ENCODE measurements around the gene MRPL38.

The MRPL38 gene

DNA sequence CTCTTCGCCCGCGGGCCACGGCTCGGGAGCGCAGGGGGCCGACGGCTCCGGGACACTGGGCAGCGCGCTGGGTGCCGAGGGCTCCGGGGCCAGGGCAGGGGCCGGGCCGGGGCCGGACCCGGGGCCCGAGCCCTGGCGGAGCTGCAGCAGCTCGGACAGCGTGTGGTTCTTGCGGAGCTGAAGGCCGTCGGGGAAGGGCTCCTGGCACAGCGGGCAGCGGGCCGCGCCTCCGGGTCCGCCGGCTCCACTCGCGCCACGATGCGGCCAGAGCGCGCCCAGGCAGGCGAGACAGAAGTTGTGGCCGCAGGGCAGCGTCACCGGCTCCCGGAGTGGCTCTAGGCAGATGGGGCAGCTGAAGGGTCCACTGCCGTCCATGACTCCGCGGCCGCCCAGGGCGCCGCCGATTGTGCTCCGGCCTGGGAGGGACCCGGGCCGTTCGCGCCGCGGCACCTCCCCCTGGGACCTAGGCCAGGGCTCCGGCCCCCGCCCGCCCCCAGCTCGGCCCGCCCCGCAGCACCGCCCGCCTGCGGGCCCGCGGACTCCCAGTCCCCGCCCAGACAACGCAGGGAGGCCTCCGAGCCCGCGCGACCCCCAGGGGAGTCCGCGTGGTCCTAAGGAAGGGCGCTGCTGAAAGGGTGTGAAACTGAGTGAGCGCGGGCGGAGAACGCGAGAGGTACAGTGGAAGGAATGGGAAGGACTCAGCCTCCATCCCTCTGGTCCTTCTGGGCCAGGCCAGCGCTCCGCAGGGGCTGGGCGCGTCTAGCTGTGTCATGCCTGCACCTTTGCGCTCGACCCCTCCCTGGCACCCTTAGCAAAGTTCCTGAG is 26.3 kb downstream of the MRPL38 start, which contains the start of gene TRIM47:
TRIM47 (minus strand) TSS at position 408 of the 825 bp plus-strand sequence; CDS start at position 375, 33 bp downstream.
- CTCF ChIA-PET, result interaction anchor here (0.6 to 13.2 kb wide), 12 partner anchors 11 to 124 kb away, joined by 3 to 214 read pairs (median 4); partner anchors contain the start of genes GALK1, MRPL38, TRIM65 and UNC13D

DNA sequence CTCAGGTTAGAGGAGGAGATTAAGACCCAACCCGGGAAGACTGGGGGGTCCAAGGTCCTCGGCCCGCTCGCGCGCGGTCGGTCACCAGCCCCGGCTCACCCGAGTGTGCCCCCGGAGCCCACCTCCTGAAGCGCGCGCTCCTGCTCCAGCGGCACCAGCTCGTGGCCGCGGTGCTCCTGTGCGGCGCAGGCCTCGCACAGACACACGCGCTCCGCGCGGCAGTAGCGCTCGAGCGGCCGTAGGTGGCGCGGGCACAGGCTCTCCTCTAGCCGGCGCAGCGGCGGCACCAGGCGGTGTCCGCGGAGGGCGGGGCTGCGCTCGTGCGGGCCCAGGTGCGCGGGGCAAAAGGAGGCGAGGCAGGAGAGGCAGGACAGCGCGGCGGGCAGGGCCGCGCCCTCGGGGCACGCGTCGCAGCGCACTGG is 26.9 kb downstream of the MRPL38 start:
- peaks cover 0 to 16% (median 7%) of the 10 kb centered on the region in 4 experiments for H3K36me3 ChIP-seq (ENCODE audit: control insufficient read depth in 4 of 4, insufficient read depth in 4 of 4, low read length in 3 of 4)
- ChIA-PET CTCF (interaction anchor here (0.6 to 13.2 kb wide), 11 partner anchors 10 to 116 kb away, joined by 3 to 214 read pairs (median 3); partner anchors contain the start of genes GALK1, MRPL38, TRIM65 and UNC13D), POLR2A (interaction anchor here (1.1 to 2.5 kb wide), 5 partner anchors 19 to 101 kb away, joined by 4 to 17 read pairs (median 5); partner anchors contain the start of genes TRIM65, UNK and WBP2)
- no peaks in the 10 kb centered on the region for H3K27me3 ChIP-seq (replicated peaks in 2 of 5; ENCODE audit: control insufficient read depth in 4 of 5, insufficient read depth in 5 of 5, low read length in 4 of 5)
- H3K4me3 ChIP-seq (ENCODE audit: control insufficient read depth in 1 of 7, extremely low read depth in 1 of 7, insufficient read depth in 4 of 7, low read depth in 2 of 7, low read length in 6 of 7), result peak overlapping the region; percentile 39 to 83 (median 69)
- WGBS (ENCODE audit: insufficient coverage), result under 1% methylated on average over 52 of the region's 56 CpGs
- H3K4me1 ChIP-seq (ENCODE audit: control extremely low read depth in 1 of 4, control insufficient read depth in 4 of 4, insufficient read depth in 4 of 4, low read length in 3 of 4), result peaks cover 0 to 55% (median 47%) of the 10 kb centered on the region in 4 experiments
- H3K9me3 ChIP-seq (ENCODE audit: control extremely low read depth in 1 of 5, control insufficient read depth in 4 of 5, insufficient read depth in 2 of 5, low read depth in 1 of 5, low read length in 4 of 5), result no peaks in the 10 kb centered on the region
- peak; percentile 69 to 84 (median 80) for DNase-seq
- H3K27ac ChIP-seq (ENCODE audit: insufficient read depth in 1 of 2, low read depth in 1 of 2, low read length in 2 of 2, poor library complexity in 1 of 2, severe bottlenecking in 2 of 2), result no peak overlapping the region

More for the DNA sequence above, 26.3 kb downstream of the MRPL38 start, which contains the start of gene TRIM47:
- H3K4me3 ChIP-seq (ENCODE audit: control insufficient read depth in 1 of 7, extremely low read depth in 1 of 7, insufficient read depth in 4 of 7, low read depth in 2 of 7, low read length in 6 of 7), result peak within 1 kb of the TSS; percentile 39 to 83 (median 69)
- H3K4me1 ChIP-seq (ENCODE audit: control extremely low read depth in 1 of 4, control insufficient read depth in 4 of 4, insufficient read depth in 4 of 4, low read length in 3 of 4), result peaks cover 0 to 49% (median 44%) of the 10 kb centered on the region in 4 experiments
- peaks cover 0 to 16% (median 7%) of the 10 kb centered on the region in 4 experiments for H3K36me3 ChIP-seq (ENCODE audit: control insufficient read depth in 4 of 4, insufficient read depth in 4 of 4, low read length in 3 of 4)
- DNase-seq, result peak; percentile 73 to 91 (median 84)
- 1% methylated on average over 67 of the region's 87 CpGs for WGBS (ENCODE audit: insufficient coverage)
- POLR2A ChIA-PET, result interaction anchor here (0.7 to 2.5 kb wide), 5 partner anchors 18 to 114 kb away, joined by 3 to 17 read pairs (median 4); partner anchors contain the start of genes GALK1, TRIM65 and WBP2
- H3K27me3 ChIP-seq (replicated peaks in 2 of 5; ENCODE audit: control insufficient read depth in 4 of 5, insufficient read depth in 5 of 5, low read length in 4 of 5), result no peaks in the 10 kb centered on the region
- H3K9me3 ChIP-seq (ENCODE audit: control extremely low read depth in 1 of 5, control insufficient read depth in 4 of 5, insufficient read depth in 2 of 5, low read depth in 1 of 5, low read length in 4 of 5), result no peaks in the 10 kb centered on the region
- H3K27ac ChIP-seq (ENCODE audit: insufficient read depth in 1 of 2, low read depth in 1 of 2, low read length in 2 of 2, poor library complexity in 1 of 2, severe bottlenecking in 2 of 2), result no peak within 1 kb of the TSS

DNA sequence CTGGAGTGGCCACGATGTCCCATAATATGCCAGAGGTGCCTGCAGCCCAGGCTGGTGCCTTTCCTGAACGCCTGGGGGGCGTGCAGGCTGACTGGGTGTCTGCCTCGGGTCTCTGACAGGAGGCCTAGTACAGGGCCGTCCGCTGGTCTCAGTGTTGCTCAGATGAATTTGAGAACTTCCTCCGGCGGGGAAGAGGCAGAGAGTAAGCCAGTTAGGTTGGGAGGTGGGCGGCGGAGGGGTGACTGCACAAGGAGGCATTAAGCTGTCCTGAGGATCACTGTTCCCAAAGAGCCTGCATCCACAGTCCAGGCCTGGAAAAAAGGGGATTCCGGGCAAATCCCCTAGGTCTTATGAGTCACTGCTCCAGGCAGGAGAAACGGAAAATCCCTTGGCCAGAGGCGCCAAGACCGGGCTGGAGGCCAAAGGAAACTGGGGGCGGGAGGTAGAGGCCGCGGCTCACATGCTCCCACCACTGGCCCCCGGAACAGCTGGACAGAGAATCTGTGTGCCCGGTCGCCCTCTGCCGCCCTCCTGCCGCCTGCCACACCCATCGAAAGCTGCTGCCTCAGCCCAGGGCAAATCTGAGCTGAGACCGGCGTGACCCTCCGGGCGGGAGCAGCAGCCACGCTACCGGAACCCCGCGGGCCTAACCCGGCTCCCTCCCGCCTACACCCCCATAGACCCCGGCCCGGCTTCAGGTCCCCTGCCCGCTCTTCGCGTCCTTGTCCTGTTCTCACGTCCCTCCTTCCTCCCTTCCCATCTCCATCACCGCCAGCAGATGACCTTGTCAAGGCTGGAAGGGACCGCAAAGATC is 27.5 kb downstream of the MRPL38 start:
- WGBS (ENCODE audit: insufficient coverage), result 14% methylated on average over 31 of the region's 41 CpGs
- ChIA-PET POLR2A (interaction anchor here (0.7 to 2.5 kb wide), 7 partner anchors 18 to 101 kb away, joined by 3 to 17 read pairs (median 4); partner anchors contain the start of genes TRIM65, UNK and WBP2), CTCF (interaction anchor here (0.8 to 13.2 kb wide), 9 partner anchors 9 to 112 kb away, joined by 3 to 214 read pairs (median 4); partner anchors contain the start of genes GALK1, MRPL38, TRIM65 and UNC13D)
- H3K27me3 ChIP-seq (replicated peaks in 2 of 5; ENCODE audit: control insufficient read depth in 4 of 5, insufficient read depth in 5 of 5, low read length in 4 of 5), result no peaks in the 10 kb centered on the region
- H3K36me3 ChIP-seq (ENCODE audit: control insufficient read depth in 4 of 4, insufficient read depth in 4 of 4, low read length in 3 of 4), result peaks cover 0 to 16% (median 7%) of the 10 kb centered on the region in 4 experiments
- DNase-seq, result peak in 1 of 3 donors; percentile 14
- peaks cover 0 to 61% (median 53%) of the 10 kb centered on the region in 4 experiments for H3K4me1 ChIP-seq (ENCODE audit: control extremely low read depth in 1 of 4, control insufficient read depth in 4 of 4, insufficient read depth in 4 of 4, low read length in 3 of 4)
- H3K4me3 ChIP-seq (ENCODE audit: control insufficient read depth in 1 of 7, extremely low read depth in 1 of 7, insufficient read depth in 4 of 7, low read depth in 2 of 7, low read length in 6 of 7), result peak overlapping the region; percentile 39 to 83 (median 69)
- no peak overlapping the region for H3K27ac ChIP-seq (ENCODE audit: insufficient read depth in 1 of 2, low read depth in 1 of 2, low read length in 2 of 2, poor library complexity in 1 of 2, severe bottlenecking in 2 of 2)
- no peaks in the 10 kb centered on the region for H3K9me3 ChIP-seq (ENCODE audit: control extremely low read depth in 1 of 5, control insufficient read depth in 4 of 5, insufficient read depth in 2 of 5, low read depth in 1 of 5, low read length in 4 of 5)

DNA sequence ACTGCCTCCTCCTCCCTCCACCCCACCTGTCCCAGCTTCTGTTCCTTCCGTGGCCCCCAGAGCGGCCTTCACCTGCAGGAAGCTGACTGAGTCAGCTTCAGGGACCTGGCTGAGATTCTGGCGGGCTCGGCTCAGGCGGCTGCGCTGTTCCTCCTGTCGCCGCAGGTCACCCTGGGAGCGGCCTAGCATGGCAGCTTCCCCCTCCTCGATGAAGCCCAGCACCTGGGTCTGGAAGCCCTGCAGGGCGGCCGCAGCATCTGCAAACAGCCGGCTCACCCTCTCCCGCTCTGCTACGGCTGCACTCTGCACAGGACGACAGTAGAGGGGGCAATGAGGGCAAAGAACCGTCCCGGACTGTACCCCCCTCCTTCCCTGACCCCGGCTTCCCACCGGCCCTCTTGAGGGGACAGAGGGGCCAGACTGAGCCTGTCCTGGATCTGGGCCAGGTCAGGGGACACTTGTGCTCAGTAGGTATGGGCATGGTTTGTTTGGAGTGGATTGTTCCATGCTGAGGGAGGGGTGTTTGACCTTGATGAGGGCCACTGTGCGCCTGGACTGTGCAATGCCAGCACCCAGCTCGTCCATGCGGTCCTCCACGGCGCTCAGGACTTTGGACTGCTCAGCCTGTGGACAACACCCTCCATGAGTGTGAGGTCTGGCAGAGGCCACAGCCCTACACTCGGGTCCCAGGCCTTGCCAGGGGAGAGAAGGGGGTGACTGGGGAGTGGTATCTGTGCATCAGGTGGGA is 28.3 kb downstream of the MRPL38 start:
- no peaks in the 10 kb centered on the region for H3K9me3 ChIP-seq (ENCODE audit: control extremely low read depth in 1 of 5, control insufficient read depth in 4 of 5, insufficient read depth in 2 of 5, low read depth in 1 of 5, low read length in 4 of 5)
- H3K27ac ChIP-seq (ENCODE audit: insufficient read depth in 1 of 2, low read depth in 1 of 2, low read length in 2 of 2, poor library complexity in 1 of 2, severe bottlenecking in 2 of 2), result no peak overlapping the region
- H3K27me3 ChIP-seq (replicated peaks in 2 of 5; ENCODE audit: control insufficient read depth in 4 of 5, insufficient read depth in 5 of 5, low read length in 4 of 5), result no peaks in the 10 kb centered on the region
- peak; percentile 75 to 91 (median 86) for DNase-seq
- peaks cover 0 to 16% (median 7%) of the 10 kb centered on the region in 4 experiments for H3K36me3 ChIP-seq (ENCODE audit: control insufficient read depth in 4 of 4, insufficient read depth in 4 of 4, low read length in 3 of 4)
- peaks cover 0 to 63% (median 53%) of the 10 kb centered on the region in 4 experiments for H3K4me1 ChIP-seq (ENCODE audit: control extremely low read depth in 1 of 4, control insufficient read depth in 4 of 4, insufficient read depth in 4 of 4, low read length in 3 of 4)
- ChIA-PET CTCF (interaction anchor here (0.9 to 13.2 kb wide), 10 partner anchors 9 to 181 kb away, joined by 3 to 214 read pairs (median 6); partner anchors contain the start of genes GALK1, TRIM65, UNC13D and WBP2), POLR2A (interaction anchor here (0.5 to 1.3 kb wide), 6 partner anchors 12 to 224 kb away, joined by 3 to 6 read pairs (median 3); partner anchors contain the start of genes UNK and WBP2)
- H3K4me3 ChIP-seq (ENCODE audit: control insufficient read depth in 1 of 7, extremely low read depth in 1 of 7, insufficient read depth in 4 of 7, low read depth in 2 of 7, low read length in 6 of 7), result peak overlapping the region in 5 of 7 experiments; percentile 15 to 83 (median 72)
- 19% methylated on average over 24 of the region's 26 CpGs for WGBS (ENCODE audit: insufficient coverage)

DNA sequence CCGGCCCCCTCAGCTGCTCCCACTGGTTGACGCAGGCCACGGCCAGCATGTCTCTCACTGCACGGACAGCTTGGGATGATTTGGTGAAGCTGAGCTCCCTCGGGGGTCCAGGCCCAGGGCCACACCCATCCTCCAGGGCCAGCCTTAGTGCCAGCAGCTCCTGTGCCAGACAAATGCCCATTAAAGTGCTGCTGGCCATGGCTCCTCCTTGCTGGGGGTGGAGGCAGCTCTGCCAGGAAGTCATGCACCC is 28.8 kb downstream of the MRPL38 start:
- WGBS (ENCODE audit: insufficient coverage), result 49% methylated on average over 5 of the region's 5 CpGs
- Histone ChIP-seq H3K9me3 (ENCODE audit: control extremely low read depth in 1 of 5, control insufficient read depth in 4 of 5, insufficient read depth in 2 of 5, low read depth in 1 of 5, low read length in 4 of 5) (no peaks in the 10 kb centered on the region), H3K27me3 (replicated peaks in 2 of 5; ENCODE audit: control insufficient read depth in 4 of 5, insufficient read depth in 5 of 5, low read length in 4 of 5) (no peaks in the 10 kb centered on the region), H3K27ac (ENCODE audit: insufficient read depth in 1 of 2, low read depth in 1 of 2, low read length in 2 of 2, poor library complexity in 1 of 2, severe bottlenecking in 2 of 2) (no peak overlapping the region), H3K4me1 (ENCODE audit: control extremely low read depth in 1 of 4, control insufficient read depth in 4 of 4, insufficient read depth in 4 of 4, low read length in 3 of 4) (peaks cover 0 to 63% (median 53%) of the 10 kb centered on the region in 4 experiments), H3K4me3 (ENCODE audit: control insufficient read depth in 1 of 7, extremely low read depth in 1 of 7, insufficient read depth in 4 of 7, low read depth in 2 of 7, low read length in 6 of 7) (peak overlapping the region in 4 of 7 experiments; percentile 51 to 83 (median 70)), H3K36me3 (ENCODE audit: control insufficient read depth in 4 of 4, insufficient read depth in 4 of 4, low read length in 3 of 4) (peaks cover 0 to 16% (median 7%) of the 10 kb centered on the region in 4 experiments)
- POLR2A ChIA-PET, result interaction anchor here (0.6 to 1.3 kb wide), 4 partner anchors 15 to 224 kb away, joined by 3 to 4 read pairs (median 3); partner anchors contain the start of gene WBP2
- CTCF ChIA-PET, result interaction anchor here (0.9 to 13.2 kb wide), 9 partner anchors 9 to 181 kb away, joined by 3 to 214 read pairs (median 4); partner anchors contain the start of genes TRIM65, UNC13D and WBP2
- DNase-seq, result no peak

All from common myeloid progenitor, CD34-positive (primary cell).